Nephron (organoid): ENCODE results near the gene COL1A2.

Experiments used
- H3K27ac Mint-ChIP-seq, 3 experiments: 2 replicates each; pipeline ENCODE4 v1.8.0; 2020; ENCODE audit warnings: mixed read lengths in 3 of 3, mild to moderate bottlenecking in 2 of 3, moderate library complexity in 1 of 3
- H3K27me3 Mint-ChIP-seq: 2 replicates; pipeline ENCODE4 v1.8.0; 2021; ENCODE audit warnings: low read depth, mild to moderate bottlenecking, moderate library complexity, mixed read lengths
- H3K36me3 Mint-ChIP-seq: 2 replicates; pipeline ENCODE4 v1.8.0; 2020; ENCODE audit warnings: low read depth, mixed read lengths
- H3K4me1 Mint-ChIP-seq: 2 replicates; pipeline ENCODE4 v1.8.0; 2020; ENCODE audit warnings: mixed read lengths
- H3K4me3 Mint-ChIP-seq, 3 experiments: 2 replicates each; pipeline ENCODE4 v1.8.0; 2020; ENCODE audit warnings: mild to moderate bottlenecking in 3 of 3, mixed read lengths in 3 of 3, moderate library complexity in 2 of 3
- H3K9me3 Mint-ChIP-seq: 2 replicates; pipeline ENCODE4 v1.8.0; 2020; ENCODE audit warnings: mixed read lengths
- CTCF ChIP-seq, 3 experiments: fragments of 200-600 bp; sonication (generic); IDR thresholded peaks; one replicate each; pipeline ENCODE4 v1.5.0; 2021; ENCODE audit warnings: antibody characterized with exemption in 3 of 3; ENCODE audit not compliant: unreplicated experiment in 3 of 3

The COL1A2 gene

DNA sequence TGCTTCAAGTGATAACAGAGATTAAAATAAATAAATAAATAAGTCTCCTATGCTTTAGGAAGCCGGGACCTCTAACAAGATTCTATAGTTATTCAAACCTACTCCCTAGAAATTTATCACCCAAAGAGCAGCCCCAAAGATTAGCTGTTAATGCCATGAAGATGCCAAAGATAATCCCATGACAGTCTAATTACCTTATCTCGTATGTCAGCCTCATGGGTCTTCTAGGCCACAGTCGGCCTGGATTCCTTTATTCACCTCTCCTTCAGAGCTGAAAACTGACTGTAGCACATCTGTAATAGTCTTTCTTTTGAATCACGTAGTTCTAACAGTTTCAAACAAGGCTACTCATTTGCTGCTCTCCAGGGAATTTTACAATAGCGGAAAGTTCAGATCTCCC is 24.2 kb downstream of the COL1A2 start:
- peaks cover 92% of the 10 kb centered on the region for H3K36me3 Mint-ChIP-seq
- no peak for TF ChIP-seq CTCF (IDR thresholded peaks at IDR 0.05; ENCODE audit: unreplicated experiment in 3 of 3)
- peaks cover 61% of the 10 kb centered on the region for H3K4me1 Mint-ChIP-seq
- no peaks in the 10 kb centered on the region for H3K9me3 Mint-ChIP-seq
- peak overlapping the region; percentile 30 to 88 (median 82) for H3K27ac Mint-ChIP-seq
- no peaks in the 10 kb centered on the region for H3K27me3 Mint-ChIP-seq
- no peak overlapping the region for H3K4me3 Mint-ChIP-seq

DNA sequence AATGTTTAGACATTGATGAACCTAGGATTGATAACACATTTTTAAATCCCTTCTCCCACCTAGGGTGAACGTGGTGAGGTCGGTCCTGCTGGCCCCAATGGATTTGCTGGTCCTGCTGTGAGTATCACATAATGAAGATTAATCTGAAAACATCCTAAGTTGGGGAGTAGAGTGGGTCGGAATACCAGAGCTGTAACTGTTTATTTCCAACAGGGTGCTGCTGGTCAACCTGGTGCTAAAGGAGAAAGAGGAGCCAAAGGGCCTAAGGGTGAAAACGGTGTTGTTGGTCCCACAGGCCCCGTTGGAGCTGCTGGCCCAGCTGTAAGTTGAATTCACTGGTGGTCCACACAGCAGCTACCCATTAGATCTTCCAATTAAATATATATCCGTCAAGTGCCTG is 25.6 kb downstream of the COL1A2 start:
- Mint-ChIP-seq H3K36me3 (peaks cover 93% of the 10 kb centered on the region), H3K27ac (peak overlapping the region in 2 of 3 experiments; percentile 82 to 88), H3K9me3 (no peaks in the 10 kb centered on the region), H3K4me3 (no peak overlapping the region), H3K27me3 (no peaks in the 10 kb centered on the region), H3K4me1 (peaks cover 56% of the 10 kb centered on the region)
- no peak for TF ChIP-seq CTCF (IDR thresholded peaks at IDR 0.05; ENCODE audit: unreplicated experiment in 3 of 3)

- H3K9me3 Mint-ChIP-seq: no peaks in the 10 kb centered on the region
- peaks cover 95% of the 10 kb centered on the region for H3K36me3 Mint-ChIP-seq
- H3K27ac Mint-ChIP-seq: peak overlapping the region; percentile 63 to 88 (median 83)
- no peak for TF ChIP-seq CTCF (IDR thresholded peaks at IDR 0.05; ENCODE audit: unreplicated experiment in 3 of 3)
- peaks cover 48% of the 10 kb centered on the region for H3K4me1 Mint-ChIP-seq
- H3K27me3 Mint-ChIP-seq: no peaks in the 10 kb centered on the region
- no peak overlapping the region for H3K4me3 Mint-ChIP-seq
These were observed 27.0 kb downstream of the COL1A2 start for GRCh38 chr7:94421681-94422080.

DNA sequence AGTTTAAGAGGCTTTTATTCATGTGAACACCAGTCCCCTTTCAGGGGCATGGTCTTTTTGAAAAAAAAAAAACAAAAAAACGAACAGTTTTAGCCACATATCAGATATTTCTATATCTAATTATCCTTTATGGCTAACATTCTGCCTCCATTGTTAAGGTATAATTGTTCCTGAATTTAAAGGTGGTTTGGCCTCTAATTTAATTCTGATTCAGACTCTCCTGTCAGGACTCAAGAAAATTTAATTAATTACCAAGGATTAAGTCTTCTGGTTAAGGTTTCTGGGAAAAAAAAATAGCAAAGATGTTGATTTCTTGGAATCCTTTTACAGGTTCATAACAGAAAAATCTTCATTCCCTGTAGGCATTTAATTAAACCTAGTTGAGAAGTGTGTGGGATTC is 27.4 kb downstream of the COL1A2 start:
- Mint-ChIP-seq H3K4me1 (peaks cover 44% of the 10 kb centered on the region), H3K27me3 (no peaks in the 10 kb centered on the region), H3K9me3 (no peaks in the 10 kb centered on the region), H3K36me3 (peaks cover 95% of the 10 kb centered on the region), H3K4me3 (no peak overlapping the region), H3K27ac (peak overlapping the region in 2 of 3 experiments; percentile 42 to 88)
- TF ChIP-seq CTCF (IDR thresholded peaks at IDR 0.05; ENCODE audit: unreplicated experiment in 3 of 3): no peak

DNA sequence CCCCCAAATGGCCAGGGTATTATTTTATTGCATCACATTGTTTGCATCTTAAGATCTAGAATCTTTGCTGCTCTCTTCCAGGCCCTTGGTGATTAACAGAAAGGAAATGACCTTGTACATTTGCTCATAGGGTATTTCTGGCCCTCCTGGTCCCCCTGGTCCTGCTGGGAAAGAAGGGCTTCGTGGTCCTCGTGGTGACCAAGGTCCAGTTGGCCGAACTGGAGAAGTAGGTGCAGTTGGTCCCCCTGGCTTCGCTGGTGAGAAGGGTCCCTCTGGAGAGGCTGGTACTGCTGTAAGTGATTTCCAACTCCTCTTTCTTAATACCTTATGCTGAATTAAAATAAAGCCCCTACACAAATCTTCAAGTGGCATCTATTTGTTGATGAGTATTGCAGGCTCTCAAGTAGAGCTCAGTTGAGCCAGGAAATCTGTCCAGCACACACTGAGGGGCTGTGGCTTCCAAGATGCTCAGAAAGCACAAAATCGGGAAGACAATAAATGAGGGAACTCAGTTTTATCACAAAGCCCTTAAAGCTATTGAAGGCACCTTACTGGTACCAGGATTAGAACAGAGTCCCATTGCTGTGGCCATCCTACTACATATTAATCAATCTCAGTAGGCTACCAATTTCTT is 28.2 kb downstream of the COL1A2 start:
- no peak for TF ChIP-seq CTCF (IDR thresholded peaks at IDR 0.05; ENCODE audit: unreplicated experiment in 3 of 3)
- H3K9me3 Mint-ChIP-seq: no peaks in the 10 kb centered on the region
- H3K4me3 Mint-ChIP-seq: peak overlapping the region in 1 of 3 experiments; percentile 29
- H3K36me3 Mint-ChIP-seq: peaks cover 97% of the 10 kb centered on the region
- H3K27me3 Mint-ChIP-seq: no peaks in the 10 kb centered on the region
- H3K4me1 Mint-ChIP-seq: peaks cover 37% of the 10 kb centered on the region
- peak overlapping the region; percentile 60 to 89 (median 88) for H3K27ac Mint-ChIP-seq
